Stimulated activated CD4-positive, alpha-beta T cell treated with anti-CD3 and anti-CD28 coated beads, TNF-alpha, amount 100 ng/mL, for 48 hours (primary cell): ENCODE data around the gene OTX2.

ENCODE experiments used
- DNase-seq, 3 donors: peaks; one replicate each; pipeline ENCODE4 v3.0.0-alpha.2; 2020; ENCODE audit warnings: low read depth in 3 of 3

The OTX2 gene

GRCh38 chr14:56796259-56796658, 14.0 kb downstream of the OTX2 start:
- DNase-seq = no peak

GRCh38 chr14:56795284-56795622, 15.0 kb downstream of the OTX2 start:
- no peak for DNase-seq

GRCh38 chr14:56794557-56795283, 15.6 kb downstream of the OTX2 start:
- DNase-seq = no peak

GRCh38 chr14:56794088-56794556, 16.2 kb downstream of the OTX2 start:
- DNase-seq = no peak

GRCh38 chr14:56789955-56790354, 20.3 kb downstream of the OTX2 start:
- no peak for DNase-seq

GRCh38 chr14:56787530-56787929, 22.7 kb downstream of the OTX2 start:
- DNase-seq = no peak

GRCh38 chr14:56782711-56783110, 27.6 kb downstream of the OTX2 start:
- DNase-seq = no peak

- no peak for DNase-seq
These were observed 35.8 kb downstream of the OTX2 start for GRCh38 chr14:56774503-56774902.

- no peak for DNase-seq
These were observed 39.8 kb downstream of the OTX2 start for GRCh38 chr14:56770512-56770911.

GRCh38 chr14:56760164-56760914, 49.9 kb downstream of the OTX2 start:
- DNase-seq = no peak

GRCh38 chr14:56759633-56760032, 50.6 kb downstream of the OTX2 start:
- DNase-seq = no peak

- DNase-seq = no peak
These were observed 51.2 kb downstream of the OTX2 start for GRCh38 chr14:56759094-56759493.

GRCh38 chr14:56754921-56755320, 55.4 kb downstream of the OTX2 start:
- DNase-seq = no peak

- DNase-seq = no peak
These were observed 56.9 kb downstream of the OTX2 start for GRCh38 chr14:56753396-56753795.

- no peak for DNase-seq
These were observed 57.9 kb downstream of the OTX2 start for GRCh38 chr14:56752428-56752827.

- DNase-seq = no peak
These were observed 58.8 kb downstream of the OTX2 start for GRCh38 chr14:56751471-56751870.
